Hepatocyte (in vitro differentiated cells): Measurements from ENCODE around the gene CHKA.

Experiments
- EZH2 ChIP-seq: fragments of 200-600 bp; sonication (generic); IDR thresholded peaks from 2 replicates; pipeline ENCODE4 v1.6.1; 2016; ENCODE audit warnings: antibody characterized with exemption, mild to moderate bottlenecking, borderline replicate concordance
- EZH2phosphoT487 ChIP-seq: fragments of 200-600 bp; sonication (generic); IDR thresholded peaks from one replicate; pipeline ENCODE4 v1.6.1; 2018; ENCODE audit warnings: antibody characterized with exemption, mild to moderate bottlenecking, low read depth, moderate library complexity; ENCODE audit not compliant: unreplicated experiment, severe bottlenecking
- TF ChIP-seq, protein P1 (sequence below): fragments of 200-600 bp; sonication (generic); IDR thresholded peaks from 2 replicates; pipeline ENCODE4 v1.5.1; 2016; ENCODE audit warnings: antibody characterized with exemption, mild to moderate bottlenecking; ENCODE audit not compliant: poor library complexity

DNA sequence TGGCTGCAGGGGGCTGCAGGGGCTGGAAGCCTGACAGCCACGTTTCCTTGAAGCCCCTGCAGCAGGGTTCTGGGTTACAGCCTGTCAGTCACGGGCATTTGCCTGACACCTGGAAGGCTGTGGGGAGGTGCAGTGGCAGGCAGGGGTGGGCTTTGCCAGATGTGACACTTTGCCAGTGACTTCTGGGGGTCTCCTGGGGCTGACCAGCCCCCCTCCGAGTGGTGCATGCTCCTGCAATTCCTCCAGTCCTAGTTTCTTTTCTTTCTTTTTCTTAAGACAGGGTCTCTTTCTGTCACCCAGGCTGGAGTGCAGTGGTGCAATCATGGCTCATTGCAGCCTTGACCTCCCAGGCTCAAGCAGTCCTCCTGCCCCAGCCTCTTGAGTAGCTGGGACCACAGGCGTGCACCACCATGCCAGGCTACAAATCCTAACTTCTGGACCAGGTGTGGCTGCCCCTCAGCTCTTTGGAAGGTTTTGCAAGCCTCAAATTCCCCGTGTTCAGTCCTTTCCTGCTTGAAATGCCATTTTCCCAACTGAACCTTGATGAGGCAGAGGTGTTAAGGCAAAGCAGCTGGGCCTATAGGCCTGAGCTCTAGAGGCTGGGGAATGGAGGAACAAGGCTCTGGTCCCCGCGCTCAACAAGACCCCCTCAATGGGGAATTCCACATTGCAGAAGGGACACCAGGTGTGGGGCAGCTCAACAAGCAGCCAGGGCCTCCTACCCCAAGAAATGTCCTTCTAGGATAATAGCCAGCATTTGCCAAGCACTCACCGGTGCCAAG, 20.2 kb upstream of the CHKA start:
- TF ChIP-seq, protein P1, sequence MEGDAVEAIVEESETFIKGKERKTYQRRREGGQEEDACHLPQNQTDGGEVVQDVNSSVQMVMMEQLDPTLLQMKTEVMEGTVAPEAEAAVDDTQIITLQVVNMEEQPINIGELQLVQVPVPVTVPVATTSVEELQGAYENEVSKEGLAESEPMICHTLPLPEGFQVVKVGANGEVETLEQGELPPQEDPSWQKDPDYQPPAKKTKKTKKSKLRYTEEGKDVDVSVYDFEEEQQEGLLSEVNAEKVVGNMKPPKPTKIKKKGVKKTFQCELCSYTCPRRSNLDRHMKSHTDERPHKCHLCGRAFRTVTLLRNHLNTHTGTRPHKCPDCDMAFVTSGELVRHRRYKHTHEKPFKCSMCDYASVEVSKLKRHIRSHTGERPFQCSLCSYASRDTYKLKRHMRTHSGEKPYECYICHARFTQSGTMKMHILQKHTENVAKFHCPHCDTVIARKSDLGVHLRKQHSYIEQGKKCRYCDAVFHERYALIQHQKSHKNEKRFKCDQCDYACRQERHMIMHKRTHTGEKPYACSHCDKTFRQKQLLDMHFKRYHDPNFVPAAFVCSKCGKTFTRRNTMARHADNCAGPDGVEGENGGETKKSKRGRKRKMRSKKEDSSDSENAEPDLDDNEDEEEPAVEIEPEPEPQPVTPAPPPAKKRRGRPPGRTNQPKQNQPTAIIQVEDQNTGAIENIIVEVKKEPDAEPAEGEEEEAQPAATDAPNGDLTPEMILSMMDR = no peak
- TF ChIP-seq EZH2 = no peak
- no peak for TF ChIP-seq EZH2phosphoT487
